IPS-NIHi11 (cell line): ENCODE data around the gene IQSEC1.

ENCODE experiments used
- DNase-seq: peaks from one replicate; pipeline ENCODE4 v3.0.0; 2012; ENCODE audit warnings: mixed read lengths, low spot score

The IQSEC1 gene

GRCh38 chr3:13015286-13016082 is 57.7 kb downstream of the IQSEC1 start:
- DNase-seq = no peak

GRCh38 chr3:13014755-13015285 is 58.4 kb downstream of the IQSEC1 start:
- DNase-seq = no peak

GRCh38 chr3:13013994-13014754 is 59.1 kb downstream of the IQSEC1 start:
- no peak for DNase-seq

GRCh38 chr3:13013566-13013965 is 59.7 kb downstream of the IQSEC1 start:
- DNase-seq = no peak

- no peak for DNase-seq
Measured at GRCh38 chr3:13013151-13013561, 60.1 kb downstream of the IQSEC1 start.

GRCh38 chr3:13012221-13012691 is 61.0 kb downstream of the IQSEC1 start:
- DNase-seq = no peak

- DNase-seq = peak; percentile 68
Measured at GRCh38 chr3:13011573-13012220, 61.5 kb downstream of the IQSEC1 start.

- DNase-seq = no peak
Measured at GRCh38 chr3:13010780-13011572, 62.3 kb downstream of the IQSEC1 start.

- DNase-seq = no peak
Measured at GRCh38 chr3:13009946-13010315, 63.3 kb downstream of the IQSEC1 start.

GRCh38 chr3:13009132-13009945 is 63.9 kb downstream of the IQSEC1 start:
- no peak for DNase-seq

GRCh38 chr3:13008155-13008995 is 64.9 kb downstream of the IQSEC1 start:
- DNase-seq = no peak

- no peak for DNase-seq
Measured at GRCh38 chr3:13007251-13007941, 65.8 kb downstream of the IQSEC1 start.

- DNase-seq = no peak
Measured at GRCh38 chr3:13006216-13006990, 66.8 kb downstream of the IQSEC1 start.

GRCh38 chr3:13005301-13005700 is 67.9 kb downstream of the IQSEC1 start:
- no peak for DNase-seq

- no peak for DNase-seq
Measured at GRCh38 chr3:13004376-13004775, 68.9 kb downstream of the IQSEC1 start.

- no peak for DNase-seq
Measured at GRCh38 chr3:13003608-13004007, 69.6 kb downstream of the IQSEC1 start.

GRCh38 chr3:13002398-13003124 is 70.7 kb downstream of the IQSEC1 start:
- no peak for DNase-seq
